GM21723 (cell line): Measurements from ENCODE around the gene TOGARAM1.

Experiments
- ATAC-seq: cut with Tn5 transposase; IDR thresholded peaks from one replicate; pipeline ENCODE4 v1.9.1; 2021; ENCODE audit warnings: mild to moderate bottlenecking, moderate library complexity; ENCODE audit not compliant: unreplicated experiment

TOGARAM1 gene

GRCh38 chr14:45083976-45084722 lies 122.2 kb downstream of the TOGARAM1 start, which contains the start of gene PRPF39:
Gene PRPF39, plus strand, starts transcription at chr14:45084116. Its CDS starts 11,124 bp downstream, at chr14:45095240.
- peak; percentile 83 for ATAC-seq

- no peak for ATAC-seq
These were observed 123.0 kb downstream of the TOGARAM1 start for GRCh38 chr14:45084946-45085346.

GRCh38 chr14:45089813-45090212 lies 127.8 kb downstream of the TOGARAM1 start:
- peak; percentile 73 for ATAC-seq

- no peak for ATAC-seq
These were observed 129.7 kb downstream of the TOGARAM1 start for GRCh38 chr14:45091710-45092109.

GRCh38 chr14:45094275-45094674 lies 132.3 kb downstream of the TOGARAM1 start:
- ATAC-seq: no peak

GRCh38 chr14:45095143-45095542 lies 133.2 kb downstream of the TOGARAM1 start:
- no peak for ATAC-seq

- ATAC-seq: no peak
These were observed 134.2 kb downstream of the TOGARAM1 start for GRCh38 chr14:45096218-45096617.

- ATAC-seq: no peak
These were observed 141.8 kb downstream of the TOGARAM1 start for GRCh38 chr14:45103806-45104205.

- no peak for ATAC-seq
These were observed 142.6 kb downstream of the TOGARAM1 start for GRCh38 chr14:45104561-45104960.

- no peak for ATAC-seq
These were observed 151.1 kb downstream of the TOGARAM1 start for GRCh38 chr14:45112896-45113781.

GRCh38 chr14:45114327-45114726 lies 152.3 kb downstream of the TOGARAM1 start:
- no peak for ATAC-seq

GRCh38 chr14:45118594-45118993 lies 156.6 kb downstream of the TOGARAM1 start:
- no peak for ATAC-seq

- ATAC-seq: no peak
These were observed 158.1 kb downstream of the TOGARAM1 start for GRCh38 chr14:45120096-45120495.

- ATAC-seq: no peak
These were observed 161.3 kb downstream of the TOGARAM1 start for GRCh38 chr14:45123271-45123670.
